CD14-positive monocyte (primary cell): ENCODE measurements around the gene INPP4A. TPM values are rescaled to one million over a fixed set of nuclear protein-coding genes. Genes with fewer than 3 reads are reported as not detected.

ENCODE experiments used
- DNase-seq, 3 donors: peaks; one replicate each; pipeline ENCODE4 v3.0.0-alpha.2; 2011 to 2022
- H2AFZ ChIP-seq: 2 replicates; pipeline ENCODE4 v1.6.0; 2012; ENCODE audit warnings: mild to moderate bottlenecking, low read depth, low read length, inconsistent platforms; ENCODE audit not compliant: insufficient read depth, poor library complexity, severe bottlenecking
- H3K27ac ChIP-seq, 2 donors: 1 replicate in 1 of 2; 2 replicates in 1 of 2; pipeline ENCODE4 v1.5.1; 2012 to 2013; ENCODE audit warnings: low read length in 2 of 2, control low read depth in 1 of 2, inconsistent platforms in 1 of 2, low read depth in 1 of 2, mild to moderate bottlenecking in 1 of 2
- H3K27me3 ChIP-seq, 2 donors: one replicate each; pipeline versions ENCODE4 v1.6.0 to v1.6.1; 2011 to 2013; ENCODE audit warnings: low read length in 2 of 2; ENCODE audit not compliant: control insufficient read depth in 2 of 2, insufficient read depth in 2 of 2
- H3K36me3 ChIP-seq, 2 donors: replicated peaks in 1 of 2; 1 replicate in 1 of 2; 2 replicates in 1 of 2; pipeline versions ENCODE4 v1.5.1 to v1.6.1; 2012 to 2013; ENCODE audit warnings: low read length in 2 of 2, control low read depth in 1 of 2, inconsistent platforms in 1 of 2, mild to moderate bottlenecking in 1 of 2; ENCODE audit not compliant: insufficient read depth in 2 of 2, control insufficient read depth in 1 of 2
- H3K4me1 ChIP-seq, 2 donors: 1 replicate in 1 of 2; 2 replicates in 1 of 2; pipeline versions ENCODE4 v1.5.1 to v1.6.1; 2012 to 2013; ENCODE audit warnings: low read length in 2 of 2, control low read depth in 1 of 2, inconsistent platforms in 1 of 2, mild to moderate bottlenecking in 1 of 2, moderate library complexity in 1 of 2; ENCODE audit not compliant: insufficient read depth in 2 of 2, control insufficient read depth in 1 of 2
- H3K4me2 ChIP-seq: replicated peaks from 2 replicates; pipeline ENCODE3; 2012; ENCODE audit warnings: low read length, moderate library complexity, mild to moderate bottlenecking; ENCODE audit not compliant: poor library complexity, severe bottlenecking; ENCODE audit errors: extremely low read depth
- H3K4me3 ChIP-seq, 3 experiments: fragments of 200-600 bp in 1 of 3; sonication (generic) in 1 of 3; replicated peaks in 1 of 3; 1 replicate in 2 of 3; 2 replicates in 1 of 3; pipeline ENCODE4 v1.5.1; 2011 to 2013; ENCODE audit warnings: low read length in 3 of 3, mild to moderate bottlenecking in 3 of 3, control low read depth in 2 of 3, low read depth in 2 of 3, inconsistent platforms in 1 of 3, moderate library complexity in 1 of 3
- H3K79me2 ChIP-seq: 2 replicates; pipeline ENCODE4 v1.6.0; 2012; ENCODE audit warnings: mild to moderate bottlenecking, control low read depth, inconsistent platforms, low read length, moderate library complexity; ENCODE audit not compliant: insufficient read depth
- H3K9ac ChIP-seq: 2 replicates; pipeline ENCODE4 v1.6.0; 2017; ENCODE audit warnings: low read length, mild to moderate bottlenecking; ENCODE audit not compliant: insufficient read depth, poor library complexity, severe bottlenecking
- H3K9me3 ChIP-seq, 2 donors: replicated peaks in 1 of 2; 1 replicate in 1 of 2; 2 replicates in 1 of 2; pipeline versions ENCODE4 v1.5.1 to v1.6.1; 2012 to 2013; ENCODE audit warnings: low read length in 2 of 2, control low read depth in 1 of 2; ENCODE audit not compliant: control insufficient read depth in 1 of 2, insufficient read depth in 1 of 2
- H4K20me1 ChIP-seq: 2 replicates; pipeline ENCODE4 v1.6.0; 2012; ENCODE audit warnings: mild to moderate bottlenecking, low read length, control low read depth, moderate library complexity; ENCODE audit not compliant: insufficient read depth
- H3K27ac Mint-ChIP-seq, 7 donors: one replicate each; pipeline ENCODE4 v1.8.0; 2020; ENCODE audit warnings: mild to moderate bottlenecking in 7 of 7, mixed read lengths in 7 of 7, moderate library complexity in 6 of 7, inconsistent platforms in 2 of 7
- H3K27me3 Mint-ChIP-seq, 3 donors: one replicate each; pipeline ENCODE4 v1.8.0; 2021 to 2022; ENCODE audit warnings: low read depth in 3 of 3, mild to moderate bottlenecking in 3 of 3, mixed read lengths in 3 of 3, moderate library complexity in 3 of 3, inconsistent platforms in 1 of 3
- H3K36me3 Mint-ChIP-seq, 2 donors: one replicate each; pipeline ENCODE4 v1.8.0; 2020; ENCODE audit warnings: mixed read lengths in 2 of 2, inconsistent platforms in 1 of 2, mild to moderate bottlenecking in 1 of 2
- H3K4me1 Mint-ChIP-seq: one replicate; pipeline ENCODE4 v1.8.0; 2020; ENCODE audit warnings: mild to moderate bottlenecking, mixed read lengths
- H3K4me3 Mint-ChIP-seq, 2 donors: one replicate each; pipeline ENCODE4 v1.8.0; 2020; ENCODE audit warnings: mild to moderate bottlenecking in 2 of 2, mixed read lengths in 2 of 2, moderate library complexity in 1 of 2
- H3K9me3 Mint-ChIP-seq, 7 donors: one replicate each; pipeline ENCODE4 v1.8.0; 2020 to 2022; ENCODE audit warnings: mixed read lengths in 7 of 7, mild to moderate bottlenecking in 6 of 7, moderate library complexity in 6 of 7, inconsistent platforms in 2 of 7
- CTCF ChIP-seq: fragments of 200-600 bp; IDR thresholded peaks from one replicate; pipeline ENCODE4 v1.8.0; 2022; ENCODE audit warnings: antibody characterized with exemption, mild to moderate bottlenecking
- WGBS: methylation state at CpG from one replicate; pipeline ENCODE4 v1.1.5; 2013; ENCODE audit warnings: missing lambda C conversion rate; ENCODE audit not compliant: insufficient coverage; 5-methylcytosine and 5-hydroxymethylcytosine counted together
- intact Hi-C, 2 donors: fragments of 100-400 bp; cut with micrococcal nuclease; formaldehyde crosslinking; loops; one replicate each; pipeline versions ENCODE4 v1.15.0 to v1.15.1; 2023
- polyA plus RNA-seq, 3 donors: library from polyadenylated mRNA; depleted of rRNA in 1 of 3; unstranded in 2 of 3; stranded (reverse) in 1 of 3; fragments of 300-500 nt in 2 of 3; fragments of >200 nt in 1 of 3; fragmentation: Illumina TruSeq in 2 of 3; gene quantifications; 1 replicate in 2 of 3; 2 replicates in 1 of 3; pipeline ENCODE4 v1.2.3, GENCODE V29; 2012 to 2021

INPP4A gene
- polyA plus RNA-seq, 3 donors: 13.7 to 52.4 (median 20.7) TPM

GRCh38 chr2:98489971-98490962, 45.6 kb downstream of the INPP4A start:
- intact Hi-C loops: loop anchor here in 1 of 2 donors (5.0 kb wide), 1 partner anchor 43 kb away; no protein-coding TSS in a partner anchor
- peaks cover 14 to 34% of the 10 kb centered on the region in 2 donors for H3K36me3 ChIP-seq
- H3K4me1 ChIP-seq: peaks cover 31 to 32% of the 10 kb centered on the region in 2 donors
- Mint-ChIP-seq H3K4me1 (peaks cover 59% of the 10 kb centered on the region), H3K9me3 (peaks cover 0 to 6% (median 2%) of the 10 kb centered on the region in 7 donors), H3K27ac (peak overlapping the region in 6 of 7 donors; percentile 68 to 90 (median 73)), H3K27me3 (no peaks in the 10 kb centered on the region), H3K36me3 (peaks cover 31 to 40% of the 10 kb centered on the region in 2 donors), H3K4me3 (no peak overlapping the region)
- 95% methylated on average over 8 of the region's 14 CpGs for WGBS
- peaks cover 0 to 5% of the 10 kb centered on the region in 2 donors for H3K9me3 ChIP-seq
- no peaks in the 10 kb centered on the region for H3K27me3 ChIP-seq
- no peak for TF ChIP-seq CTCF
- H2AFZ ChIP-seq: no peak overlapping the region
- peaks cover 100% of the 10 kb centered on the region for H3K79me2 ChIP-seq
- peak overlapping the region in 1 of 2 donors; percentile 75 for H3K27ac ChIP-seq
- no peak overlapping the region for H3K9ac ChIP-seq
- DNase-seq: no peak
- peaks cover 79% of the 10 kb centered on the region for H4K20me1 ChIP-seq
- no peak overlapping the region for H3K4me2 ChIP-seq
- no peak overlapping the region for H3K4me3 ChIP-seq

GRCh38 chr2:98492441-98492840, 47.8 kb downstream of the INPP4A start:
- no peak for TF ChIP-seq CTCF
- Mint-ChIP-seq H3K27me3 (no peaks in the 10 kb centered on the region), H3K9me3 (peaks cover 1 to 13% (median 8%) of the 10 kb centered on the region in 7 donors), H3K4me1 (peaks cover 43% of the 10 kb centered on the region), H3K4me3 (no peak overlapping the region), H3K36me3 (peaks cover 38 to 53% of the 10 kb centered on the region in 2 donors), H3K27ac (peak overlapping the region in 5 of 7 donors; percentile 25 to 80 (median 58))
- DNase-seq: peak in 1 of 3 donors; percentile 73
- no peak overlapping the region for H3K4me3 ChIP-seq
- peaks cover 99% of the 10 kb centered on the region for H3K79me2 ChIP-seq
- no peak overlapping the region for H3K27ac ChIP-seq
- H3K27me3 ChIP-seq: no peaks in the 10 kb centered on the region
- H3K4me2 ChIP-seq: no peak overlapping the region
- H3K9me3 ChIP-seq: peaks cover 0 to 11% of the 10 kb centered on the region in 2 donors
- H3K36me3 ChIP-seq: peaks cover 14 to 34% of the 10 kb centered on the region in 2 donors
- H3K4me1 ChIP-seq: peaks cover 26 to 29% of the 10 kb centered on the region in 2 donors
- WGBS: 100% methylated on average over 3 of the region's 3 CpGs
- intact Hi-C loops: no loop called here
- no peak overlapping the region for H2AFZ ChIP-seq
- H3K9ac ChIP-seq: no peak overlapping the region
- H4K20me1 ChIP-seq: peaks cover 73% of the 10 kb centered on the region
